IPS-NIHi7 (cell line): ENCODE results near the gene METTL21A.
"Not testable (repeated sequence)": the region's sequence is repeated elsewhere in the genome, so short reads cannot be mapped to it uniquely, and the experiment has no call there.

Experiments
- DNase-seq: peaks from one replicate; pipeline ENCODE4 v3.0.0; 2012; ENCODE audit warnings: mixed read lengths; ENCODE audit errors: extremely low spot score

Gene METTL21A

GRCh38 chr2:207625014-207625907 lies at the start of gene METTL21A:
Gene METTL21A (minus strand): TSS chr2:207625394. CDS start chr2:207624375, 1,019 bp downstream.
- peak; percentile 91 for DNase-seq

GRCh38 chr2:207674826-207675225 lies 49.6 kb upstream of the METTL21A start:
- peak; percentile 44 for DNase-seq

GRCh38 chr2:207674266-207674774 lies 49.1 kb upstream of the METTL21A start:
- DNase-seq: peak; percentile 28

GRCh38 chr2:207673431-207673830 lies 48.2 kb upstream of the METTL21A start:
- DNase-seq: no peak

GRCh38 chr2:207670887-207671286 lies 45.7 kb upstream of the METTL21A start:
- peak; percentile 70 for DNase-seq

- no peak for DNase-seq
Observed at GRCh38 chr2:207663870-207664545, 38.8 kb upstream of the METTL21A start.

GRCh38 chr2:207662203-207662602 lies 37.0 kb upstream of the METTL21A start:
- no peak for DNase-seq

GRCh38 chr2:207660994-207661393 lies 35.8 kb upstream of the METTL21A start:
- DNase-seq: peak; percentile 32

- no peak for DNase-seq
Observed at GRCh38 chr2:207658156-207658555, 33.0 kb upstream of the METTL21A start.

- DNase-seq: no peak
Observed at GRCh38 chr2:207655000-207655399, 29.8 kb upstream of the METTL21A start.

GRCh38 chr2:207646582-207646981 lies 21.4 kb upstream of the METTL21A start:
- not testable (repeated sequence) for DNase-seq

- DNase-seq: no peak
Observed at GRCh38 chr2:207643892-207644291, 18.7 kb upstream of the METTL21A start.

- DNase-seq: no peak
Observed at GRCh38 chr2:207640661-207641060, 15.5 kb upstream of the METTL21A start.

- no peak for DNase-seq
Observed at GRCh38 chr2:207640160-207640559, 15.0 kb upstream of the METTL21A start.

- DNase-seq: not testable (repeated sequence)
Observed at GRCh38 chr2:207639288-207639687, 14.1 kb upstream of the METTL21A start.

- peak; percentile 21 for DNase-seq
Observed at GRCh38 chr2:207635468-207636200, 10.4 kb upstream of the METTL21A start.

GRCh38 chr2:207633686-207634085 lies 8.5 kb upstream of the METTL21A start:
- DNase-seq: no peak

GRCh38 chr2:207632575-207633493 lies 7.6 kb upstream of the METTL21A start:
- DNase-seq: no peak

GRCh38 chr2:207630491-207630890 lies 5.3 kb upstream of the METTL21A start:
- DNase-seq: no peak

GRCh38 chr2:207629553-207629952 lies 4.4 kb upstream of the METTL21A start:
- no peak for DNase-seq
